K562 (cell line): ENCODE results near the gene LASP1NB.

Experiments used
- CC2D1A ChIP-seq: fragments of 450-650 bp; IDR thresholded peaks from 2 replicates; pipeline ENCODE4 v1.6.1; 2017; ENCODE audit warnings: mild to moderate bottlenecking
- FIP1L1 ChIP-seq: fragments of 200-400 bp; formaldehyde crosslinking; IDR thresholded peaks from 2 replicates; pipeline ENCODE4 v1.6.1; 2018; ENCODE audit warnings: mild to moderate bottlenecking, low read depth, low read length; ENCODE audit not compliant: poor library complexity, severe bottlenecking
- HMGN3 ChIP-seq: IDR thresholded peaks from 2 replicates; pipeline ENCODE4 v1.6.1; 2011; ENCODE audit warnings: borderline replicate concordance, low read depth, mild to moderate bottlenecking, mixed read lengths, low read length; ENCODE audit not compliant: insufficient read length; ENCODE audit errors: extremely low read depth
- KLF1 ChIP-seq: fragments of 450-650 bp; IDR thresholded peaks from 2 replicates; pipeline ENCODE4 v1.6.1; 2016; ENCODE audit warnings: missing genetic modification characterization, missing compliant biosample characterization
- MIER1 ChIP-seq: fragments of 450-650 bp; IDR thresholded peaks from 2 replicates; pipeline ENCODE4 v1.6.1; 2016; ENCODE audit warnings: antibody characterized with exemption, mild to moderate bottlenecking, low read depth
- NFIC ChIP-seq: fragments of 450-650 bp; IDR thresholded peaks from 2 replicates; pipeline ENCODE4 v1.6.1; 2017; ENCODE audit warnings: mild to moderate bottlenecking, inconsistent platforms
- NFXL1 ChIP-seq: fragments of 450-650 bp; formaldehyde crosslinking; IDR thresholded peaks from 2 replicates; pipeline ENCODE4 v1.4.0; 2021; ENCODE audit warnings: mild to moderate bottlenecking
- PRMT5 ChIP-seq: sonication (generic); formaldehyde crosslinking; IDR thresholded peaks from 2 replicates; pipeline ENCODE4 v1.5.0; 2020; ENCODE audit warnings: missing genetic modification reagents
- SETDB1 ChIP-seq: IDR thresholded peaks from one replicate; pipeline ENCODE4 v1.6.1; 2012; ENCODE audit warnings: low read length, control low read depth, inconsistent platforms
- ZKSCAN3 ChIP-seq: fragments of 250-450 bp; sonication (Bioruptor Pico); IDR thresholded peaks from 2 replicates; pipeline ENCODE4 v1.4.0; 2020
- ZNF274 ChIP-seq: IDR thresholded peaks from 2 replicates; pipeline ENCODE4 v1.6.1; 2011; ENCODE audit warnings: low read depth, mild to moderate bottlenecking, low read length, moderate library complexity, borderline replicate concordance
- TF ChIP-seq, protein P1 (sequence below), 2 experiments: fragments of 200-800 bp in 1 of 2; sonication (Bioruptor generic) in 1 of 2; sonication (generic) in 1 of 2; formaldehyde crosslinking in 1 of 2; IDR thresholded peaks in 1 of 2; conservative IDR thresholded peaks in 1 of 2; 2 replicates each; pipeline versions ENCODE4 v1.5.0 to v1.6.1; 2016 to 2020; ENCODE audit warnings: missing compliant biosample characterization in 1 of 2, missing genetic modification characterization in 1 of 2, missing genetic modification reagents in 1 of 2
- TF ChIP-seq, protein P2 (sequence below): fragments of 250-450 bp; sonication (Bioruptor Pico); IDR thresholded peaks from 2 replicates; pipeline ENCODE4 v1.5.0; 2021; ENCODE audit warnings: mild to moderate bottlenecking, borderline replicate concordance
- TF ChIP-seq, protein P3 (sequence below): sonication (generic); formaldehyde crosslinking; IDR thresholded peaks from 2 replicates; pipeline ENCODE4 v1.8.0; 2022; ENCODE audit warnings: mild to moderate bottlenecking, low read depth, missing genetic modification reagents
- TF ChIP-seq, protein P4 (sequence below): fragments of 250-450 bp; sonication (Bioruptor Pico); IDR thresholded peaks from 2 replicates; pipeline ENCODE4 v1.4.0; 2020; ENCODE audit warnings: mild to moderate bottlenecking, moderate library complexity

The LASP1NB gene

DNA sequence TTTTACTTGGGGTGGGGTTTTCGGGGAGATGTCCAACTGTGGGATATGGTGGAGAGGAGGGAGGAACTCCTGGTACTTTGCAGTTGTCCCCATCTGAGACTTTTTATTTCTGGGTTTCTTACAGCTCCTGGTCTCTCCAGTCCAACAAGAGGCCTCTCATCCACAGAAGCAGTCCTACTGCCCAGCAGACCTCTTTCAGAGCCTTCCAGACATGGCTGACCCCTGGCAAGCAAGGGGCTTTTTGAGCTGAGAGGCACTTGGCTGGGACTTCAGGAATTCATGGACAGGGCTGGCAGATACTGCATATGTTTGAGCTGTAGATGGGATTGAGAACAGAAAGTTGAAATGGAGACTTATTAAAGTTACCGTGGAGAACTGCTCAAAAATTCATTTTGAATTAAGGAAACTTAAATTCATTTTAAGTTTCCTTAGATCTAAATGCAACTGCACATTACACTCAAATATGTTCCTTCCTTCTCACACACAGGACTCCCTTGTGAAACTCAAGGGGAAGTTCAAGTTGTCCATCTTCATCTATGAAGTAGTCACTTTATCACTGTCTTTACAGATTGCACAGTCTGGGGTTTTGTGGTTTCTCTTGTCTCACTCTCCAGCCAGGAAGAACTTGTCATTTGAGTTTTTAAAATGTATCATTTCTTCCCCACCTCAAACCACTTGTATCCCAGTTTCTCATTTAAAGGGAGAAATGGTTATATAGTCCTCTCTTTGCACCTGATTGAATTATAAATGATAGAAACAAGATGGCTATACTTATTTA, 1.1 kb downstream of the LASP1NB start (continued):
- TF ChIP-seq, protein P1, sequence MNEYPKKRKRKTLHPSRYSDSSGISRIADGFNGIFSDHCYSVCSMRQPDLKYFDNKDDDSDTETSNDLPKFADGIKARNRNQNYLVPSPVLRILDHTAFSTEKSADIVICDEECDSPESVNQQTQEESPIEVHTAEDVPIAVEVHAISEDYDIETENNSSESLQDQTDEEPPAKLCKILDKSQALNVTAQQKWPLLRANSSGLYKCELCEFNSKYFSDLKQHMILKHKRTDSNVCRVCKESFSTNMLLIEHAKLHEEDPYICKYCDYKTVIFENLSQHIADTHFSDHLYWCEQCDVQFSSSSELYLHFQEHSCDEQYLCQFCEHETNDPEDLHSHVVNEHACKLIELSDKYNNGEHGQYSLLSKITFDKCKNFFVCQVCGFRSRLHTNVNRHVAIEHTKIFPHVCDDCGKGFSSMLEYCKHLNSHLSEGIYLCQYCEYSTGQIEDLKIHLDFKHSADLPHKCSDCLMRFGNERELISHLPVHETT (CRISPR knock-in tag; conservative IDR thresholded peaks at IDR 0.05 in 1 of 2, IDR thresholded peaks at IDR 0.05 in 1 of 2): 0 out of 4 replicates have a peak, but pooled peaks of 1 of the 2 experiments have one; percentile 41
- TF ChIP-seq, protein P2, sequence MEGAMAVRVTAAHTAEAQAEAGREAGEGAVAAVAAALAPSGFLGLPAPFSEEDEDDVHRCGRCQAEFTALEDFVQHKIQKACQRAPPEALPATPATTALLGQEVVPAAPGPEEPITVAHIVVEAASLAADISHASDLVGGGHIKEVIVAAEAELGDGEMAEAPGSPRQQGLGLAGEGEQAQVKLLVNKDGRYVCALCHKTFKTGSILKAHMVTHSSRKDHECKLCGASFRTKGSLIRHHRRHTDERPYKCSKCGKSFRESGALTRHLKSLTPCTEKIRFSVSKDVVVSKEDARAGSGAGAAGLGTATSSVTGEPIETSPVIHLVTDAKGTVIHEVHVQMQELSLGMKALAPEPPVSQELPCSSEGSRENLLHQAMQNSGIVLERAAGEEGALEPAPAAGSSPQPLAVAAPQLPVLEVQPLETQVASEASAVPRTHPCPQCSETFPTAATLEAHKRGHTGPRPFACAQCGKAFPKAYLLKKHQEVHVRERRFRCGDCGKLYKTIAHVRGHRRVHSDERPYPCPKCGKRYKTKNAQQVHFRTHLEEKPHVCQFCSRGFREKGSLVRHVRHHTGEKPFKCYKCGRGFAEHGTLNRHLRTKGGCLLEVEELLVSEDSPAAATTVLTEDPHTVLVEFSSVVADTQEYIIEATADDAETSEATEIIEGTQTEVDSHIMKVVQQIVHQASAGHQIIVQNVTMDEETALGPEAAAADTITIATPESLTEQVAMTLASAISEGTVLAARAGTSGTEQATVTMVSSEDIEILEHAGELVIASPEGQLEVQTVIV (CRISPR knock-in tag): no peak
- no peak for TF ChIP-seq KLF1 (tag)
- TF ChIP-seq ZNF274: no peak
- TF ChIP-seq FIP1L1: no peak
- TF ChIP-seq PRMT5: no peak
- TF ChIP-seq ZKSCAN3 (CRISPR knock-in tag): no peak
- TF ChIP-seq HMGN3: no peak
- TF ChIP-seq NFIC: peak; percentile 38; the same call in 1 of the 2 replicates
- TF ChIP-seq MIER1: no peak
- no peak for TF ChIP-seq NFXL1
- TF ChIP-seq, protein P3, sequence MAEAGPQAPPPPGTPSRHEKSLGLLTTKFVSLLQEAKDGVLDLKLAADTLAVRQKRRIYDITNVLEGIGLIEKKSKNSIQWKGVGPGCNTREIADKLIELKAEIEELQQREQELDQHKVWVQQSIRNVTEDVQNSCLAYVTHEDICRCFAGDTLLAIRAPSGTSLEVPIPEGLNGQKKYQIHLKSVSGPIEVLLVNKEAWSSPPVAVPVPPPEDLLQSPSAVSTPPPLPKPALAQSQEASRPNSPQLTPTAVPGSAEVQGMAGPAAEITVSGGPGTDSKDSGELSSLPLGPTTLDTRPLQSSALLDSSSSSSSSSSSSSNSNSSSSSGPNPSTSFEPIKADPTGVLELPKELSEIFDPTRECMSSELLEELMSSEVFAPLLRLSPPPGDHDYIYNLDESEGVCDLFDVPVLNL: no peak
- TF ChIP-seq SETDB1: no peak
- TF ChIP-seq, protein P4, sequence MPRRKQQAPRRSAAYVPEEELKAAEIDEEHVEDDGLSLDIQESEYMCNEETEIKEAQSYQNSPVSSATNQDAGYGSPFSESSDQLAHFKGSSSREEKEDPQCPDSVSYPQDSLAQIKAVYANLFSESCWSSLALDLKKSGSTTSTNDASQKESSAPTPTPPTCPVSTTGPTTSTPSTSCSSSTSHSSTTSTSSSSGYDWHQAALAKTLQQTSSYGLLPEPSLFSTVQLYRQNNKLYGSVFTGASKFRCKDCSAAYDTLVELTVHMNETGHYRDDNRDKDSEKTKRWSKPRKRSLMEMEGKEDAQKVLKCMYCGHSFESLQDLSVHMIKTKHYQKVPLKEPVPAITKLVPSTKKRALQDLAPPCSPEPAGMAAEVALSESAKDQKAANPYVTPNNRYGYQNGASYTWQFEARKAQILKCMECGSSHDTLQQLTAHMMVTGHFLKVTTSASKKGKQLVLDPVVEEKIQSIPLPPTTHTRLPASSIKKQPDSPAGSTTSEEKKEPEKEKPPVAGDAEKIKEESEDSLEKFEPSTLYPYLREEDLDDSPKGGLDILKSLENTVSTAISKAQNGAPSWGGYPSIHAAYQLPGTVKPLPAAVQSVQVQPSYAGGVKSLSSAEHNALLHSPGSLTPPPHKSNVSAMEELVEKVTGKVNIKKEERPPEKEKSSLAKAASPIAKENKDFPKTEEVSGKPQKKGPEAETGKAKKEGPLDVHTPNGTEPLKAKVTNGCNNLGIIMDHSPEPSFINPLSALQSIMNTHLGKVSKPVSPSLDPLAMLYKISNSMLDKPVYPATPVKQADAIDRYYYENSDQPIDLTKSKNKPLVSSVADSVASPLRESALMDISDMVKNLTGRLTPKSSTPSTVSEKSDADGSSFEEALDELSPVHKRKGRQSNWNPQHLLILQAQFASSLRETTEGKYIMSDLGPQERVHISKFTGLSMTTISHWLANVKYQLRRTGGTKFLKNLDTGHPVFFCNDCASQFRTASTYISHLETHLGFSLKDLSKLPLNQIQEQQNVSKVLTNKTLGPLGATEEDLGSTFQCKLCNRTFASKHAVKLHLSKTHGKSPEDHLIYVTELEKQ (CRISPR knock-in tag): no peak
- TF ChIP-seq CC2D1A: no peak
